H9 (cell line): ENCODE results near the gene LRFN3. TPM values are rescaled to one million over a fixed set of nuclear protein-coding genes. Genes with fewer than 3 reads are reported as not detected.

Source experiments
- DNase-seq: peaks from one replicate; pipeline ENCODE4 v3.0.0-alpha.2; 2017
- H2AFZ ChIP-seq: one replicate; pipeline ENCODE4 v1.6.1; 2013; ENCODE audit warnings: mild to moderate bottlenecking, low read length, control low read depth, moderate library complexity
- H2AK5ac ChIP-seq: 2 replicates; pipeline ENCODE4 v1.6.1; 2013; ENCODE audit warnings: low read length, control low read depth, mixed read lengths; ENCODE audit not compliant: insufficient read length
- H2BK120ac ChIP-seq: one replicate; pipeline ENCODE4 v1.6.1; 2013; ENCODE audit warnings: low read depth, mild to moderate bottlenecking, low read length, control low read depth, inconsistent platforms; ENCODE audit not compliant: poor library complexity, severe bottlenecking
- H2BK12ac ChIP-seq: 2 replicates; pipeline ENCODE4 v1.6.1; 2013; ENCODE audit warnings: low read length, control low read depth, mixed read lengths, low read depth; ENCODE audit not compliant: insufficient read length
- H2BK15ac ChIP-seq: 2 replicates; pipeline ENCODE4 v1.6.1; 2013; ENCODE audit warnings: low read depth, low read length, control low read depth
- H2BK20ac ChIP-seq: one replicate; pipeline ENCODE4 v1.6.1; 2013; ENCODE audit warnings: low read depth, mild to moderate bottlenecking, low read length, control low read depth, inconsistent platforms; ENCODE audit not compliant: poor library complexity, severe bottlenecking
- H2BK5ac ChIP-seq: 2 replicates; pipeline ENCODE4 v1.6.1; 2013; ENCODE audit warnings: low read length, control low read depth, mixed read lengths; ENCODE audit not compliant: insufficient read length
- H3K14ac ChIP-seq: 2 replicates; pipeline ENCODE4 v1.6.1; 2013; ENCODE audit warnings: low read length, control low read depth; ENCODE audit not compliant: insufficient read depth
- H3K18ac ChIP-seq: 2 replicates; pipeline ENCODE4 v1.6.1; 2013; ENCODE audit warnings: low read depth, mild to moderate bottlenecking, mixed read lengths, low read length, control low read depth; ENCODE audit not compliant: insufficient read length
- H3K23ac ChIP-seq: 2 replicates; pipeline ENCODE4 v1.6.1; 2013; ENCODE audit warnings: low read length, control low read depth, mixed read lengths, low read depth; ENCODE audit not compliant: insufficient read length
- H3K23me2 ChIP-seq: 2 replicates; pipeline ENCODE4 v1.6.1; 2013; ENCODE audit warnings: low read depth, mild to moderate bottlenecking, mixed read lengths, low read length, control low read depth; ENCODE audit not compliant: insufficient read length, poor library complexity, severe bottlenecking
- H3K27ac ChIP-seq: 2 replicates; pipeline ENCODE4 v1.5.1; 2013; ENCODE audit warnings: low read length, control low read depth, mixed read lengths, low read depth; ENCODE audit not compliant: insufficient read length
- H3K27me3 ChIP-seq: 2 replicates; pipeline ENCODE4 v1.6.1; 2013; ENCODE audit warnings: low read length, control low read depth, inconsistent platforms; ENCODE audit not compliant: insufficient read depth
- H3K4ac ChIP-seq: 2 replicates; pipeline ENCODE4 v1.6.1; 2013; ENCODE audit warnings: low read depth, mild to moderate bottlenecking, control low read depth, inconsistent platforms, low read length, moderate library complexity
- H3K4me1 ChIP-seq: 2 replicates; pipeline ENCODE4 v1.6.1; 2013; ENCODE audit warnings: low read length, control low read depth, inconsistent platforms; ENCODE audit not compliant: insufficient read depth
- H3K4me2 ChIP-seq: 2 replicates; pipeline ENCODE4 v1.6.1; 2013; ENCODE audit warnings: low read length, control low read depth, mixed read lengths; ENCODE audit not compliant: insufficient read length, insufficient read depth
- H3K56ac ChIP-seq: 2 replicates; pipeline ENCODE4 v1.6.1; 2013; ENCODE audit warnings: low read depth, mild to moderate bottlenecking, mixed read lengths, low read length, control low read depth; ENCODE audit not compliant: insufficient read length
- H3K79me1 ChIP-seq: 2 replicates; pipeline ENCODE4 v1.6.1; 2013; ENCODE audit warnings: low read depth, mild to moderate bottlenecking, moderate library complexity, low read length, control low read depth, inconsistent platforms; ENCODE audit not compliant: insufficient read depth, poor library complexity, severe bottlenecking
- H3K79me2 ChIP-seq: 2 replicates; pipeline ENCODE4 v1.6.1; 2013; ENCODE audit warnings: low read length, control low read depth, inconsistent platforms; ENCODE audit not compliant: insufficient read depth
- H3K9ac ChIP-seq: 2 replicates; pipeline ENCODE4 v1.6.1; 2013; ENCODE audit warnings: low read length, control low read depth, mixed read lengths; ENCODE audit not compliant: insufficient read length; ENCODE audit errors: extremely low read depth
- H3K9me3 ChIP-seq: one replicate; pipeline ENCODE4 v1.6.1; 2013; ENCODE audit warnings: low read depth, low read length, inconsistent platforms; ENCODE audit not compliant: control insufficient read depth
- H3T11ph ChIP-seq: one replicate; pipeline ENCODE4 v1.6.1; 2013; ENCODE audit warnings: mild to moderate bottlenecking, low read length, control low read depth, inconsistent platforms
- H4K20me1 ChIP-seq: one replicate; pipeline ENCODE4 v1.6.1; 2013; ENCODE audit not compliant: control insufficient read depth, insufficient read length, insufficient read depth
- H4K5ac ChIP-seq: 2 replicates; pipeline ENCODE4 v1.6.1; 2013; ENCODE audit warnings: low read depth, mild to moderate bottlenecking, mixed read lengths, low read length, control low read depth; ENCODE audit not compliant: insufficient read length
- H4K8ac ChIP-seq: replicated peaks from 2 replicates; pipeline ENCODE4 v1.6.1; 2013; ENCODE audit warnings: low read length, control low read depth, mixed read lengths, low read depth; ENCODE audit not compliant: insufficient read length
- H4K91ac ChIP-seq: 2 replicates; pipeline ENCODE4 v1.6.1; 2013; ENCODE audit warnings: low read depth, mild to moderate bottlenecking, moderate library complexity, mixed read lengths, low read length, control low read depth; ENCODE audit not compliant: insufficient read length
- H3K27ac Mint-ChIP-seq, 3 experiments: 2 replicates in 2 of 3; 3 replicates in 1 of 3; pipeline ENCODE4 v1.8.0; 2020 to 2021; ENCODE audit warnings: mixed read lengths in 3 of 3, mild to moderate bottlenecking in 1 of 3, moderate library complexity in 1 of 3
- H3K27me3 Mint-ChIP-seq: 2 replicates; pipeline ENCODE4 v1.8.0; 2021; ENCODE audit warnings: low read depth, mild to moderate bottlenecking, moderate library complexity, mixed read lengths
- H3K36me3 Mint-ChIP-seq, 3 experiments: 2 replicates in 2 of 3; 3 replicates in 1 of 3; pipeline ENCODE4 v1.8.0; 2020 to 2021; ENCODE audit warnings: low read depth in 3 of 3, mixed read lengths in 3 of 3; ENCODE audit not compliant: insufficient read depth in 1 of 3
- H3K4me1 Mint-ChIP-seq, 2 experiments: 2 replicates each; pipeline ENCODE4 v1.8.0; 2020; ENCODE audit warnings: mixed read lengths in 2 of 2
- H3K4me3 Mint-ChIP-seq, 2 experiments: 2 replicates in 1 of 2; 3 replicates in 1 of 2; pipeline ENCODE4 v1.8.0; 2020 to 2021; ENCODE audit warnings: mild to moderate bottlenecking in 2 of 2, mixed read lengths in 2 of 2, moderate library complexity in 1 of 2
- H3K9me3 Mint-ChIP-seq, 2 experiments: 2 replicates in 1 of 2; 3 replicates in 1 of 2; pipeline ENCODE4 v1.8.0; 2020; ENCODE audit warnings: mild to moderate bottlenecking in 2 of 2, mixed read lengths in 2 of 2, moderate library complexity in 1 of 2
- CTCF ChIP-seq: fragments of 200-600 bp; sonication (generic); conservative IDR thresholded peaks from 3 replicates; pipeline ENCODE4 v1.8.0; 2021; ENCODE audit warnings: antibody characterized with exemption, mild to moderate bottlenecking
- WGBS: extraction: QIAGEN DNeasy Blood & Tissue Kit; methylation state at CpG from one replicate; pipeline ENCODE4 v1.1.7; 2013; ENCODE audit warnings: missing lambda C conversion rate, low lambda C conversion rate, mixed read lengths; ENCODE audit not compliant: insufficient read length; ENCODE audit errors: extremely low coverage; 5-methylcytosine and 5-hydroxymethylcytosine counted together
- total RNA-seq: library from RNA; stranded (reverse); gene quantifications from 2 replicates; pipeline ENCODE4 v1.2.1, GENCODE V29; 2021

Gene LRFN3
- total RNA-seq, 1 experiment from 2014 or later, result 20.5 TPM

- Histone ChIP-seq H3K27me3 (no peaks in the 10 kb centered on the region), H4K20me1 (no peaks in the 10 kb centered on the region)
- no CpG with 5 or more reads among the region's 3 CpGs for WGBS
Observed at GRCh38 chr19:35915443-35915842, 20.7 kb upstream of the LRFN3 start.

More at GRCh38 chr19:35915443-35915842, 20.7 kb upstream of the LRFN3 start:
- Mint-ChIP-seq H3K27ac (no peak overlapping the region), H3K9me3 (no peaks in the 10 kb centered on the region), H3K36me3 (no peaks in the 10 kb centered on the region), H3K4me3 (no peak overlapping the region), H3K27me3 (peaks cover 18% of the 10 kb centered on the region), H3K4me1 (0 out of 4 replicates have a peak, but pooled peaks cover 0 to 2% of the 10 kb centered on the region in 2 experiments)
- H3K14ac ChIP-seq, result no peak overlapping the region
- DNase-seq, result no peak
- no peak overlapping the region for H3K9ac ChIP-seq
- H4K91ac ChIP-seq, result no peak overlapping the region
- no peaks in the 10 kb centered on the region for H3K4me1 ChIP-seq
- H3K4ac ChIP-seq, result no peak overlapping the region
- no peak overlapping the region for H2BK12ac ChIP-seq
- no peaks in the 10 kb centered on the region for H3K9me3 ChIP-seq
- H3K18ac ChIP-seq, result no peak overlapping the region
- H2BK20ac ChIP-seq, result no peak overlapping the region
- no peak overlapping the region for H2BK5ac ChIP-seq
- no peaks in the 10 kb centered on the region for H3K79me1 ChIP-seq
- no peak overlapping the region for H3K4me2 ChIP-seq
- no peak overlapping the region for H2BK15ac ChIP-seq
- H3K79me2 ChIP-seq, result no peaks in the 10 kb centered on the region
- TF ChIP-seq CTCF, result no peak
- no peak overlapping the region for H3K23ac ChIP-seq
- H3K27ac ChIP-seq, result no peak overlapping the region
- H2BK120ac ChIP-seq, result no peak overlapping the region
- no peak overlapping the region for H2AK5ac ChIP-seq
- no peak overlapping the region for H2AFZ ChIP-seq
- H3K56ac ChIP-seq, result no peak overlapping the region
- no peaks in the 10 kb centered on the region for H3K23me2 ChIP-seq
- H3T11ph ChIP-seq, result no peak overlapping the region
- no peak overlapping the region for H4K8ac ChIP-seq
- no peak overlapping the region for H4K5ac ChIP-seq
